HEK293 (cell line): ENCODE data around the gene OR4F17.
"Not testable (repeated sequence)": the region's sequence is repeated elsewhere in the genome, so short reads cannot be mapped to it uniquely, and the experiment has no call there.

ENCODE experiments used
- SP2 ChIP-seq: fragments of 450-650 bp; formaldehyde crosslinking; IDR thresholded peaks from 2 replicates; pipeline ENCODE4 v1.5.1; 2016; ENCODE audit warnings: missing biosample characterization, missing genetic modification characterization
- TCF7L2 ChIP-seq: IDR thresholded peaks from 2 replicates; pipeline ENCODE4 v1.6.1; 2011; ENCODE audit warnings: low read depth, mild to moderate bottlenecking, inconsistent platforms, low read length, moderate library complexity, borderline replicate concordance
- ZNF112 ChIP-seq: fragments of 450-650 bp; formaldehyde crosslinking; IDR thresholded peaks from 2 replicates; pipeline ENCODE4 v1.5.0; 2017; ENCODE audit warnings: missing biosample characterization, missing genetic modification characterization
- ZNF24 ChIP-seq: fragments of 450-650 bp; formaldehyde crosslinking; IDR thresholded peaks from 2 replicates; pipeline ENCODE4 v1.5.1; 2016; ENCODE audit warnings: missing biosample characterization, missing genetic modification characterization
- ZNF341 ChIP-seq: fragments of 450-650 bp; formaldehyde crosslinking; IDR thresholded peaks from 2 replicates; pipeline ENCODE4; 2016; ENCODE audit warnings: low read depth, missing biosample characterization, missing genetic modification characterization
- ZNF654 ChIP-seq: fragments of 450-650 bp; formaldehyde crosslinking; IDR thresholded peaks from 2 replicates; pipeline ENCODE4 v1.5.1; 2016; ENCODE audit warnings: low read depth, missing biosample characterization, missing genetic modification characterization
- ZNF76 ChIP-seq: fragments of 450-650 bp; formaldehyde crosslinking; IDR thresholded peaks from 2 replicates; pipeline ENCODE4; 2016; ENCODE audit warnings: low read depth, missing biosample characterization, missing genetic modification characterization, borderline replicate concordance
- ZNF843 ChIP-seq: fragments of 450-650 bp; formaldehyde crosslinking; IDR thresholded peaks from 2 replicates; pipeline ENCODE4 v1.5.1; 2016; ENCODE audit warnings: missing biosample characterization, missing genetic modification characterization
- TF ChIP-seq, protein P1 (sequence below): fragments of 450-650 bp; formaldehyde crosslinking; IDR thresholded peaks from 2 replicates; pipeline ENCODE4 v1.5.1; 2016; ENCODE audit warnings: missing biosample characterization, missing genetic modification characterization, low read depth
- TF ChIP-seq, protein P2 (sequence below): fragments of 450-650 bp; formaldehyde crosslinking; IDR thresholded peaks from 2 replicates; pipeline ENCODE4 v1.5.1; 2016; ENCODE audit warnings: missing biosample characterization, missing genetic modification characterization
- TF ChIP-seq, protein P3 (sequence below): fragments of 450-650 bp; formaldehyde crosslinking; IDR thresholded peaks from 2 replicates; pipeline ENCODE4 v1.5.1; 2017; ENCODE audit warnings: missing biosample characterization, missing genetic modification characterization
- TF ChIP-seq, protein P4 (sequence below): fragments of 450-650 bp; formaldehyde crosslinking; IDR thresholded peaks from 2 replicates; pipeline ENCODE4 v1.5.1; 2016; ENCODE audit warnings: missing biosample characterization, missing genetic modification characterization
- TF ChIP-seq, protein P5 (sequence below): fragments of 450-650 bp; formaldehyde crosslinking; optimal IDR thresholded peaks from 2 replicates; pipeline ENCODE3; 2016; ENCODE audit warnings: missing biosample characterization, mild to moderate bottlenecking, missing genetic modification characterization

DNA sequence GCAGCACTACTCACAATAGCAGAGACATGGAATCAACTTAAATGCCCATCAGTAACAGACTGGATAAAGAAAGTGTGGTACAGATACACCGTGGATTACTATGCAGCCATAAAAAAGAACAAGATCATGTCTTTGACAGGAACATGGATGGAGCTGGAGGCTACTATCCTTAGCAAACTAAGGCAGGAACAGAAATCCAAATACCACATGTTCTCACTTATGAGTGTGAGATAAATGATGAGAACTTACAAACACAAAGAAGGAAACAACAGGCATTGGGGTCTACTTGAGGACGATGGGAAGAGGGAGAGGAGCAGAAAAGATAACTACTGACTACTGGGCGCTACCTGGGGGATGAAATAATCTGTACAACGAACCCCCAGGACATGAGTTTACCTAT, 16.2 kb upstream of the OR4F17 start:
- TF ChIP-seq, protein P1, sequence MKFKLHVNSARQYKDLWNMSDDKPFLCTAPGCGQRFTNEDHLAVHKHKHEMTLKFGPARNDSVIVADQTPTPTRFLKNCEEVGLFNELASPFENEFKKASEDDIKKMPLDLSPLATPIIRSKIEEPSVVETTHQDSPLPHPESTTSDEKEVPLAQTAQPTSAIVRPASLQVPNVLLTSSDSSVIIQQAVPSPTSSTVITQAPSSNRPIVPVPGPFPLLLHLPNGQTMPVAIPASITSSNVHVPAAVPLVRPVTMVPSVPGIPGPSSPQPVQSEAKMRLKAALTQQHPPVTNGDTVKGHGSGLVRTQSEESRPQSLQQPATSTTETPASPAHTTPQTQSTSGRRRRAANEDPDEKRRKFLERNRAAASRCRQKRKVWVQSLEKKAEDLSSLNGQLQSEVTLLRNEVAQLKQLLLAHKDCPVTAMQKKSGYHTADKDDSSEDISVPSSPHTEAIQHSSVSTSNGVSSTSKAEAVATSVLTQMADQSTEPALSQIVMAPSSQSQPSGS: not testable (repeated sequence)
- TF ChIP-seq, protein P2, sequence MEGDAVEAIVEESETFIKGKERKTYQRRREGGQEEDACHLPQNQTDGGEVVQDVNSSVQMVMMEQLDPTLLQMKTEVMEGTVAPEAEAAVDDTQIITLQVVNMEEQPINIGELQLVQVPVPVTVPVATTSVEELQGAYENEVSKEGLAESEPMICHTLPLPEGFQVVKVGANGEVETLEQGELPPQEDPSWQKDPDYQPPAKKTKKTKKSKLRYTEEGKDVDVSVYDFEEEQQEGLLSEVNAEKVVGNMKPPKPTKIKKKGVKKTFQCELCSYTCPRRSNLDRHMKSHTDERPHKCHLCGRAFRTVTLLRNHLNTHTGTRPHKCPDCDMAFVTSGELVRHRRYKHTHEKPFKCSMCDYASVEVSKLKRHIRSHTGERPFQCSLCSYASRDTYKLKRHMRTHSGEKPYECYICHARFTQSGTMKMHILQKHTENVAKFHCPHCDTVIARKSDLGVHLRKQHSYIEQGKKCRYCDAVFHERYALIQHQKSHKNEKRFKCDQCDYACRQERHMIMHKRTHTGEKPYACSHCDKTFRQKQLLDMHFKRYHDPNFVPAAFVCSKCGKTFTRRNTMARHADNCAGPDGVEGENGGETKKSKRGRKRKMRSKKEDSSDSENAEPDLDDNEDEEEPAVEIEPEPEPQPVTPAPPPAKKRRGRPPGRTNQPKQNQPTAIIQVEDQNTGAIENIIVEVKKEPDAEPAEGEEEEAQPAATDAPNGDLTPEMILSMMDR: not testable (repeated sequence)
- not testable (repeated sequence) for TF ChIP-seq SP2 (tag by site-specific recombination); ZNF24 (tag by site-specific recombination); ZNF654; ZNF112 (tag by site-specific recombination); ZNF843 (tag by site-specific recombination); ZNF341; TCF7L2; ZNF76 (tag by site-specific recombination)
- TF ChIP-seq, protein P3, sequence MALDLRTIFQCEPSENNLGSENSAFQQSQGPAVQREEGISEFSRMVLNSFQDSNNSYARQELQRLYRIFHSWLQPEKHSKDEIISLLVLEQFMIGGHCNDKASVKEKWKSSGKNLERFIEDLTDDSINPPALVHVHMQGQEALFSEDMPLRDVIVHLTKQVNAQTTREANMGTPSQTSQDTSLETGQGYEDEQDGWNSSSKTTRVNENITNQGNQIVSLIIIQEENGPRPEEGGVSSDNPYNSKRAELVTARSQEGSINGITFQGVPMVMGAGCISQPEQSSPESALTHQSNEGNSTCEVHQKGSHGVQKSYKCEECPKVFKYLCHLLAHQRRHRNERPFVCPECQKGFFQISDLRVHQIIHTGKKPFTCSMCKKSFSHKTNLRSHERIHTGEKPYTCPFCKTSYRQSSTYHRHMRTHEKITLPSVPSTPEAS (tag by site-specific recombination): not testable (repeated sequence)
- TF ChIP-seq, protein P4, sequence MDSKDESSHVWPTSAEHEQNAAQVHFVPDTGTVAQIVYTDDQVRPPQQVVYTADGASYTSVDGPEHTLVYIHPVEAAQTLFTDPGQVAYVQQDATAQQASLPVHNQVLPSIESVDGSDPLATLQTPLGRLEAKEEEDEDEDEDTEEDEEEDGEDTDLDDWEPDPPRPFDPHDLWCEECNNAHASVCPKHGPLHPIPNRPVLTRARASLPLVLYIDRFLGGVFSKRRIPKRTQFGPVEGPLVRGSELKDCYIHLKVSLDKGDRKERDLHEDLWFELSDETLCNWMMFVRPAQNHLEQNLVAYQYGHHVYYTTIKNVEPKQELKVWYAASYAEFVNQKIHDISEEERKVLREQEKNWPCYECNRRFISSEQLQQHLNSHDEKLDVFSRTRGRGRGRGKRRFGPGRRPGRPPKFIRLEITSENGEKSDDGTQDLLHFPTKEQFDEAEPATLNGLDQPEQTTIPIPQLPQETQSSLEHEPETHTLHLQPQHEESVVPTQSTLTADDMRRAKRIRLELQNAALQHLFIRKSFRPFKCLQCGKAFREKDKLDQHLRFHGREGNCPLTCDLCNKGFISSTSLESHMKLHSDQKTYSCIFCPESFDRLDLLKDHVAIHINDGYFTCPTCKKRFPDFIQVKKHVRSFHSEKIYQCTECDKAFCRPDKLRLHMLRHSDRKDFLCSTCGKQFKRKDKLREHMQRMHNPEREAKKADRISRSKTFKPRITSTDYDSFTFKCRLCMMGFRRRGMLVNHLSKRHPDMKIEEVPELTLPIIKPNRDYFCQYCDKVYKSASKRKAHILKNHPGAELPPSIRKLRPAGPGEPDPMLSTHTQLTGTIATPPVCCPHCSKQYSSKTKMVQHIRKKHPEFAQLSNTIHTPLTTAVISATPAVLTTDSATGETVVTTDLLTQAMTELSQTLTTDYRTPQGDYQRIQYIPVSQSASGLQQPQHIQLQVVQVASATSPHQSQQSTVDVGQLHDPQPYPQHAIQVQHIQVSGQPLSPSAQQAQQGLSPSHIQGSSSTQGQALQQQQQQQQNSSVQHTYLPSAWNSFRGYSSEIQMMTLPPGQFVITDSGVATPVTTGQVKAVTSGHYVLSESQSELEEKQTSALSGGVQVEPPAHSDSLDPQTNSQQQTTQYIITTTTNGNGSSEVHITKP (tag by site-specific recombination): not testable (repeated sequence)
- TF ChIP-seq, protein P5, sequence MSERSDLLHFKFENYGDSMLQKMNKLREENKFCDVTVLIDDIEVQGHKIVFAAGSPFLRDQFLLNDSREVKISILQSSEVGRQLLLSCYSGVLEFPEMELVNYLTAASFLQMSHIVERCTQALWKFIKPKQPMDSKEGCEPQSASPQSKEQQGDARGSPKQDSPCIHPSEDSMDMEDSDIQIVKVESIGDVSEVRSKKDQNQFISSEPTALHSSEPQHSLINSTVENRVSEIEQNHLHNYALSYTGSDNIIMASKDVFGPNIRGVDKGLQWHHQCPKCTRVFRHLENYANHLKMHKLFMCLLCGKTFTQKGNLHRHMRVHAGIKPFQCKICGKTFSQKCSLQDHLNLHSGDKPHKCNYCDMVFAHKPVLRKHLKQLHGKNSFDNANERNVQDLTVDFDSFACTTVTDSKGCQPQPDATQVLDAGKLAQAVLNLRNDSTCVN (tag by site-specific recombination): not testable (repeated sequence)
